CD4-positive, alpha-beta T cell treated with Interleukin-17A for 4 hours (primary cell): ENCODE data around the gene TCF7L2.
A peak's percentile ranks its signal among the peaks of the same experiment; 100 is the strongest.

Experiments
- DNase-seq: peaks from one replicate; pipeline ENCODE4 v3.0.0-alpha.2; 2020; ENCODE audit warnings: mixed read lengths

Gene TCF7L2

GRCh38 chr10:112949875-112950507, at the start of gene TCF7L2:
TSS of gene TCF7L2 (plus strand) at chr10:112950247. CDS start at chr10:112950757, 510 bp downstream.
- peak; percentile 81 for DNase-seq

DNA sequence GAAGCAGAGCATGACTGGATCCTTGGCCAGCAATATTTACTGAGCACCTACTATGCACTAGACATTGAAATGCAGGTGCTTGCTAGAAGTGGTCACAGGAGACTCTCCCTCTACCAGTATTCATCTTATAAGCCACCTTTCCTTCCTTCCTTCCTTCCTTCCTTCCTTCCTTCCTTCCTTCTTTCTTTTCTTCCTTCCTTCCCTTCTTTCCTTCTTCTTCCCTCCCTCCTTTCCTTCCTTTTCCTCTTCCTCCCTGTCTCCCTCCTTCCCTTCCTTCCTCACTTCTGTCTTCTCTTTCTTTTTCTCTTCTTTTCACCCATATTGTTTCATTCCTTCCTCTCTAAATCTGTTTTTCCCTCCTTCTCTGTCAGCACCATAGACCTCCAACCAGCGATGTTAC, 47.3 kb upstream of the TCF7L2 start:
- no peak for DNase-seq

DNA sequence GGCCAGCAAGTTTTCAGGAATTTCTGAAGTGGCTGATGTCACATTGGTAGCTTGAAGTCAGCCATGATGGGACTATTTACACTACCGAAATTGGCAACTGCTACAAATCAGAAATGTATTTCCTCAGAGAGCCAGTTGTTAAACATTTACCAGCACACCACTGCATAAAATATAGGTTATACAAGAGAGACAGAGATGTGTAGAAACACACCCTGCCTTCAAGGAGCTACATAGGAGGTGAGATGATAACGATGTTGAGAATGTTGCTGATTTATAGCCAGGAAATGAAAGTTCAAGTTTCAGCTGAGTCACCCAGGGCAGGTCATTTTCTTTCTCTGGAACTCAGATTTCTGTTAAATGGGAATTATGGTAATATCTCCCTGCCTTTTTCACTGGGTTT, 46.0 kb upstream of the TCF7L2 start:
- DNase-seq, result no peak

DNA sequence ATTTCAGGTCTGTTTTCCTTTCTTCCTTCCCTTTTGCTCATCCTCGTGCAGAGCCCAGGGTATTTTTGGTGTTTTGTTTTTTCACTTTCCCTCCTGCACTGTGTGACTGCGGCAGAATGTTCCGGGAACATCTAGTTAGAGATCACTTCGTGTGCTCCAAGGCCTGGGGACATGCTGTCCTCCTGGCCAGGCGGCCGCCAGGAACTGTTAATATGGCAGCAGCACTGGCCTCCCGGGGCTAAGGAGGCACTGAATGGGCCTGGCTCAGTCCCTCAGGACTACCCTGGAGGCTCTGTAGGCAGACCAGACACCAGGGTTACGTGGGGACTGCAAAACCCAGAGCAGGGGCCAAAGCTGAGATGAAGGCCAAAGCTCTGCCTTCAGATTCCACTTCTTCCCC, 43.1 kb upstream of the TCF7L2 start:
- no peak for DNase-seq

GRCh38 chr10:112907893-112908292, 42.2 kb upstream of the TCF7L2 start:
- no peak for DNase-seq

DNA sequence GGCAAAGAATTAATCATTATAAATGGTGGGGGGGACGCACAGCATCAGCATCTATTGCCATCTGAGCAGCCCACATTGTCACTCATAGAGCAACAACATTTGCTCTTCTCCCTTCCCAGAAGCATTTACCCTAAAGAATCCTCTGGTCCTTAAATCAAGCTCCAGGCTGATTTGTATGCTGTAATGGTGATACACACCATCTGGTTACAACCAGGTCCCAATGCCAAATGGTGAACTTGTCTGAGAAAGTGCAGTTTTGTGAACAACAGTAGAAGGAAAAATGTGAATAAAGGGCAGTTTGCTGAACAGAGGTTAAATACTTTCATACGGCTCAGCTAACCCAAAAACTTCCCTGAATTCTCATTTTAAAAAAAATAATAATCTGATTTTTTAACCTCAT, 38.8 kb upstream of the TCF7L2 start:
- no peak for DNase-seq

DNA sequence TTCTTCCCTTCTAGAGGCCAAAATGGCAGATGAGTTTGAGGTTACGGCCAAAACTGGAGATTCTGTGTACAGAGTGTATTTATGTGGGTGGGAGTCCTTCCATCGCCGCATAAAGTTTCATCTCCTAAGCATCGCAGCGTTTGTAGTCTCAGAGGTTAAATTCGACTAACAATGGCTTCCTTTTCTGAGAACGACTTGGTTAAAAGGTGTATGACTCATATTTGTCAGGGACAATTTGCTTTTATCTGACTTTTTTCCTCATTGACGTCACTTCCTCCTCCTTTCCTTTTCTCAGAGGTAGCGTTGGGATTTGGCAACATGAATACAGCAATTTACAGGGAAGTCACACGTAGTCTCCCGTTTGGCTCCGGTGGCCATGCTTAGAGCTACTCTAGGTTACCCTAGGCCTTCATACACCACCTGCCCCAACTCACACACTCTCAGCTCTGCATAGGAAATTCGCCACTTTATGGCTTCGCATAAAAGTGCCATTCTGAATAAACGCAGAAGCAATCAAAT, 37.6 kb upstream of the TCF7L2 start:
- no peak for DNase-seq

- DNase-seq, result no peak
Measured at GRCh38 chr10:112913255-112913654, 36.8 kb upstream of the TCF7L2 start.

- no peak for DNase-seq
Measured at GRCh38 chr10:112913661-112914287, 36.3 kb upstream of the TCF7L2 start.

- DNase-seq, result no peak
Measured at GRCh38 chr10:112914288-112914952, 35.6 kb upstream of the TCF7L2 start.

DNA sequence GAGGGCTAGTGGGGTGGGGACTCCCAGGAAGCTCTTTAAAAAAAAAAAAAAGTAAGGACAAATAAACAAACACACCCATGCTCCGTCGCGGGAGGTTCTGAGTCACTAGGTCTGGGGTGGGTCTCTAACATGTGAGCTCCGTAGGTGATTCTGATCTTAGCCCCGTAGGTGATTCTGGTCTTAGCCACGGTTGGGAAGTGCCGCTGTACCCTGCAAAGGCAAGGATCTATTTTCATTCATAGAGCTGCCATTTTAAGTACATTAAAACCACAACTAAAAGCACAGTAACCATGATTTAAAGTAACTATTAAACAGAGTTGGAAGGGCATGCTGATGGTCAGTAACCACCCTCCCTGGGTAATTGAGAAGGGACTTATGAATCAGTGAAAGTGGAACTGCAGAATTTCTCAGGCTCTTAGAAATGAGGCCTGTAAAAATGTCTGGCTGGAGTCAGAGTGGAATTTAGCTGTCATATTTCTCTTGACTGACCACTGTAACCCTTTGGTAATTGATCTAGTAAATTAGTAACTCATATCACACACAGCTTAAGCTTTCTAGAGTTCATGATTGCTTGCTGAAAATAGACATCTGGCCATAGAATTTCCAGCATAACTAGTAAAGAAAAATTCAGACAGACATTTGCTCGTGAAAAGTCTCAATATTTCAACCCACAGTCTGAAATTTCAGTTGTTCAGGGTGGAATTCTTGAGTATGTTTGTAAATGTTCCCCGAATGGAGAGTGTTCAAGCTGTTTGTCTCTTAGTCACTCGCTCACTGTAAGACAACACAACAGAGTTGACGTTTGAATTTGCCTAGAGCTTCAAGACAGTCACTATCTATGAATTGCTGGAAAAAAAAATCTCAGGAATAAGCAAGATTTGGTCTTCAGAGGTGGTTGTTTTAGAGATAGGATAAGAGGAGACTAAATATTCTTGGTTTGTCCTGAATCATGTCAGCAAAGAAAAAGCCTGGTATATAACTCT, 34.2 kb upstream of the TCF7L2 start:
- DNase-seq, result no peak

- DNase-seq, result no peak
Measured at GRCh38 chr10:112917681-112918080, 32.4 kb upstream of the TCF7L2 start.

DNA sequence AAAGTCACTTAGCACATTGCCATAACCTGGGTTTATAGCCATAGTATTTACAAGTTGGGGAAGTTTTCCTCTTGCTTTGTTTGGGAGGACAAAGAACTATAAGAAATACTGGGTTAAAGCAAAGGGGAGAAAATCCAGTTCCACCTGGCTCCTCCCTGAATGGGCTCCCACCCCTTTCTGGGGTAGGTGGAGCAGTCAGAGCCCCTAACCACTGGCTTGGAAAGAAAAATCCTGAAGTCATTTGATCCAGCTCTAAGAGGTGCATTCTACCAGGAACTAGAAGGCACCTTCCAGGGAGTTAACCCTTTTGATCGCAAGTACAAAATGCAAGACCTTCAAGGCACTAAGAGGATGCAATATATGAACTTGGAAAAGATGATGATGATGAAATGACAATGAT, 31.3 kb upstream of the TCF7L2 start:
- no peak for DNase-seq

- DNase-seq, result no peak
Measured at GRCh38 chr10:112919721-112920120, 30.3 kb upstream of the TCF7L2 start.

GRCh38 chr10:112926906-112927688, 22.9 kb upstream of the TCF7L2 start:
- DNase-seq, result no peak

- no peak for DNase-seq
Measured at GRCh38 chr10:112927980-112928379, 22.1 kb upstream of the TCF7L2 start.

DNA sequence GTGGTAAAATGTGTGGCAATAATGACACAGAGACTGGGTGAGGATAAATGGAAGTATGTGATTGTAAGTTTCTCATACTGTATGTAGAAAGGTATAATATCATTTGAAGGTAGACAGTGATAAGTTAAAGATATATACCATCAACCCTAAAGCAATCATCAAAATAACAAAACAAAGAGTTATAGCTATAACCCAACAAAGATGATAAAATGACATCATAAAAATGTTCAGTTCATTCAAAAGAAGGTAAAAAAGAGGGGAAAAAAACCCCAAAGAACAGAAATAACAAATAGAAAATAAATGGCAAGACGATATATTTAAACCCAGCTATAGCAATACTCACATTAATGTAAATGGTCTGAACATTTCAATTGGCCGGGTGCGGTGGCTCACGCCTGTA, 17.4 kb upstream of the TCF7L2 start:
- DNase-seq, result no peak

DNA sequence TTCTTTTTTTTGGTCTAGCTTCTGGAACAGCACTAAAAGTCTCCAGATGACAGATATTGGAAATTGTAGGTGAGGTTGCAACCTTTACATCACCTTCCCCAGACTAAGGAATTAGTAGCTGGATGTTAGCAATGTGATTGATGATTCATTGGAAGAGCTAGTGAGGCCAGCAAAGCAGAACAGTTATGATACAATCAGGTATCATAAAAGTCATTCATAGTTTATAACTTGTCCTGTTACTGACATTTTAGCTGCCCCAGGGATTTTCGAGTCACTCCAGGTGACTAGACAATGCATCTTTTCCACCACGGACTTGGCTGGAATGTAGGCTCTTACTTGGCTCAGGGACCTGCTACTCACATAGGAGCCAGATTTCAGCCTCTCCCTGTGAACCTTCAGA, 15.9 kb upstream of the TCF7L2 start:
- DNase-seq, result no peak

DNA sequence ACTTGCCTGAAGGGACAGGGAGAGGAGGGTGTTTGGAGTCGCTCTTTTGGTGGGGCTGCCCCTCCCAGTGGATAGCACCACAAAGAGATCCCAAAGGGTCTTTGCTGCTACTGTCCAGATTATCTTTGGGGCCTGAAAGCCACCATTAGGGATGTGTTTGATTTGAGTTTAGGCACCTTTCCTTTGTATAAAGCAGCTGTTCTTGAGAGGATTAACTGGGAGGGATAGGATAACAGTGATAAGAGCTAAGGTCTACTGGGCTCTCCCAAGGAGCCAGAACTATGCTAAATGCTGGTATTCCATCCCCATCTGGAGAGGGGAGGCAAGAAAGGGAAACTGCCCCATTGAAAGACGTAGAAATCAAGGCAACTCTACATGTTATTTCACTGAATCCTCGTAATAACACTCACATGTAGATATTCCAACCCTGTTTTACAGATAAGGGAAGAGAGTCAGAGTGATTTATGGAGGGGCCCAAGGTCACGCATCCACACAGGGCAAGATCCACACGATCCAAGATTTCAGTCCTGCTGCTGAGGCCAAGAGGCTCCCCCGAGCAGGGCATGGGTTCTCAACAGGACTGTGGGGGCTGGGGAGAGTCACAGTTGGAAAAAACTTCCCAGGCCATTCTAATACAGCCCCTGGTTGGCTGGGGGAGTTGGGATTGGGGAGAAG, 11.1 kb upstream of the TCF7L2 start:
- DNase-seq, result no peak

GRCh38 chr10:112945811-112946210, 4.2 kb upstream of the TCF7L2 start:
- no peak for DNase-seq

GRCh38 chr10:112946649-112947048, 3.4 kb upstream of the TCF7L2 start:
- DNase-seq, result no peak
